Muscle of back (tissue), 11 donors: ENCODE data around the gene SOST. TPM values are rescaled to one million over a fixed set of nuclear protein-coding genes. Genes with fewer than 3 reads are reported as not detected.
A peak's percentile ranks its signal among the peaks of the same experiment; 100 is the strongest.

ENCODE experiments used
- DNase-seq, 3 donors: peaks; one replicate each; pipeline versions ENCODE4 v3.0.0 to v3.0.0-alpha.2; 2013
- polyA plus RNA-seq, 10 donors: library from polyadenylated mRNA; unstranded; fragments of 120-200 nt; gene quantifications; one replicate each; pipeline ENCODE4 v1.2.1, GENCODE V29; 2013; ENCODE audit not compliant: insufficient read length in 10 of 10

SOST gene
- polyA plus RNA-seq, 10 donors, result 0.86 TPM; not detected in 9

DNA sequence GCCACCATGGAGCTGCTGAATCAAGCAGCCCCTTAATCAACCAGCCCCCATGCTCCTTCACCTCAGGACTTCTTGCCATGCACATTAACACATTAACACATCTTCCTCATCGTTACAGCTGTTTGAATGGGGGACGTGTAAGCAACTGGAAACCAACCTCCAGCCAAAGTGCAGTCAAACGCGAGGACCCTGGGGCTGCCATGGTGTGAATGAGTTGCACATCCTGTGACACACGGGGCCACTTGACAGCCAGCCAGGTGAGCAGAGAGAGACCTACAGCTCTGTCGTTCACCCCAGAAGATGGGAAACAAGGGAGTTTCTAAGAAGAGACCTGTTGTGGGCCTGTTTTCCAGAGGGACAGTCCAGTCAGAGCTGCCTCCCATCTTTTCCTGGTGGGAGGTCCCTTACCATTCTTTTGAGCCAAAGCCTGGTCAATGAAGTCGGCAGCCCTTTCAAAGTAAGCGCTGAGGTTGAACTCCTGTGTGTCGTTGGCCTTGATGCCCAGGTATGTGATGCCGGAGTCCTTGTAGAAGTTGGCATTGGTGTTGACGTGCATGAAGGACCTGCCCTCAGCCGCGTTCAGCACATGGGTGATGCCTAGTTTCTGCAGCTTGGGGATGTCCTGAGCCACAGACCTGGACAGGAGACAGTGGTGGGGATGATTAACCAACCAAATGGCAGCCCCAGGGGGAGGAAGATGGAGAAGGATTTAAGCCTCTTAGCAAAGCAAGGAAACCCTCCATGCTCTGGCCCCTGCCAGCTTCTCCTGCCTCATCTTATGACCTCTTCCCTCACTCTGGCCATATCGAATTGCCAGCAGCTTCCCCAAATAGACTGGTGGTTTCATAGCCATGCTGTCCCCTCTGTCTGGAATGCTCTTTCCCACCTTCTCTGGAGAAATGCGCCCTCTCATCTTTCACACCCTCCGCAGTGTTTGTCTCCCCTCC is 16.0 kb upstream of the SOST start:
- no peak for DNase-seq

DNA sequence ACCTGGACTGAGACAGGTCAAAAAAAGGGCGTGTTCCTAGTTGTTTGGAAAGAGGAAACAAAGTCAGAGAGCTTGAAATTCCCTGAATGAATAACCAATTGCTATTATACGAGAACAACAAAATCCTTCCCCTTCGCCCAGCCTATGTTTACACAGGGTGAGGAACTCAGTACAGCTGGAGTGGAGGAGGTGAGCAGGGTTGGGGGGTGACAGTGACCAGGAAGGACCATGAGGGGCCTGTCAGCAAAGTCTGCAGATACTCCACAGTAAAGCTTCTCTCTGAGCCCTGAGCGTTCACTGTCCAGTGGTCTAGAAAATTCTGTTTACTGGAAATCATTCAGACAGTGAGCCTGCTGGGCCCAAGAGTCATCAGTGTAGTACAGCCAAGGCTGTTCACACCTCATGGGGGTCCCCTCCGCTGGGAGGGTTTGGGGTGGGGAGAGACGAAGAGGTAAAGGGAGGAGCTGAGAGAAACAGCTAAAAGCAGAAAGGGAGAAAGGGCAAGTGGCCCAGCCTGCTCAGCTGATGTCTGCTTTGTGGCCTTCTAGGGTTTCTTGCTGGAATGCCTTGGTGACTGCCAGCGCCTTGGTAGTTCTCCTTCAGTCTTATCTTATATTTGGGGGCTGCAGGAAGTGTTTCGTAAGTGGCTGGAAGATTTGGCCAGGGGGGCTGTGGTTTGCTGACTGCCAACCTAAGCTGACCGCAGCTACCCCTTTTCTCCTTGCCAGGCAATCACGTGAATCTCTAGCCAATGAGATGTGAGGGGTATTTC is 14.5 kb upstream of the SOST start:
- peak in 1 of 3 donors; percentile 22 for DNase-seq

DNA sequence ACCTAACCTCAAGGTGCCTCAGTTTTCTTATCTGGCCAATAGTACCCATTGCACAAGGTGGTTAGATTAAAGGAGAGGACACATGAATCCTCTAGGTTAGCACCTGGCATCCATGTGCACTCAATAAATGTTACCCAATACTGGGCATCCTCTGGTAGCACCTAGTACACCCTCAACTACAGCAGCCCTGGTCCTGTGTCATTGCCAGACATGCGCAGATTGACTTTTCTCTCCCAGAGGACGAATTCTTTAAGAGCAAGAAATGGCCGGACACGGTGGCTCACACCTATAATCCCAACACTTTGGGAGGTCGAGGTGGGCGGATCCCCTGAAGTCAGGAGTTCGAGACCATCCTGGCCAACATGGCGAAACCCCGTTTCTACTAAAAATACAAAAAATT is 12.9 kb upstream of the SOST start:
- no peak for DNase-seq

DNA sequence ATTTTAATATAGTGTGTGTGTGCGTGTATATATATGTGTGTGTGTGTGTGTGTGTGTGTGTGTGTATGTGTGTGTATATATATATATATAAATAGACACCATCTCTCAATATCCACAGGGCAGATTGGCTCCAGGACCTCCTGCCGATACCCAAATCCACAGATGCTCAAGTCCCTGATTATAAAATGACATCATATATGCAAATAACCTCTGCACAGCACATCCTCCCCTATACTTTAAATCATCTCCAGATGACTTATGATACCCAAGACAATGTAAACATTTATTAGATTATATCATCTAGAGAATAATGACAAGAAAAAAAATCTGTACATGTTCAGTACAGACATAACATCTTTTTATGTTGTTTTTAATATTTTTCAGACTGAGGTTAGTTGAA is 12.4 kb upstream of the SOST start:
- DNase-seq, result no peak

DNA sequence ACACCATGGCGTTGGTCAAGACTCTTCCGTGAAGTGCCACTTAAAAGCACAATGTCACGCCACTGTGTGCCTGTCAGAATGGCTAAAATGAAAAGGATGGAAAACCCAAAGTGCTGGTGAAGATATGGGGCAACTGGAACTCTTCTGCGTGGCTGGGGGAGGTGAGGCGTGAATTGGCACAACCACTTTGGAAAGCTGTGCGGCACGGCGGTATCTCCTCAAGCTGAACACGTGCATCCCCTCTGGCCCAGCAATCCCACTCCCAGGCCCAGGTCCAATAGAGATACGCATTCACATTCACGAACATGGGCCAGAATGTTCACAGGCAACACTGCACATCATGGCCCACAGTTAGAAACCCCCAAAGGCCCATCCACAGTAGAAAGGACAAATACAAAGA is 11.3 kb upstream of the SOST start:
- DNase-seq, result no peak

DNA sequence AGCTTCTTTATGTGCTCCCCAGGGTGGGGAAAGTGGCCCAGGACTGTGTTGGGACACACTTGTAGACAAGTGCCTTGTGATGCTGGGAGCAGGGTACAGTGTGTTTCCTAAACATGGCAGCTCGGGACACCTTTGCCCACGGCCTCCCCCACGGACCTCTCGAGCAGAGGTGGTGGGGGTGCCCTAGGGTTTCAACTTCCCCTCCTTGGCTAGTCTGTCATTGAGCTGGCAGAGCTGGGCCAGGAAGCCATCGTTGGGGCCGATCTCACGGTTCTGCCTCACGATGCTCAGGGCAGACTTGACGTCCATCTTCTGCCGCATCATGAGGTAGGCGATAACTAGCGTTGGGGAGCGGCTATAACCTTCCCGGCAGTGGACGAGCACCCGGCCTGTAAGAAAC is 10.8 kb upstream of the SOST start:
- no peak for DNase-seq

DNA sequence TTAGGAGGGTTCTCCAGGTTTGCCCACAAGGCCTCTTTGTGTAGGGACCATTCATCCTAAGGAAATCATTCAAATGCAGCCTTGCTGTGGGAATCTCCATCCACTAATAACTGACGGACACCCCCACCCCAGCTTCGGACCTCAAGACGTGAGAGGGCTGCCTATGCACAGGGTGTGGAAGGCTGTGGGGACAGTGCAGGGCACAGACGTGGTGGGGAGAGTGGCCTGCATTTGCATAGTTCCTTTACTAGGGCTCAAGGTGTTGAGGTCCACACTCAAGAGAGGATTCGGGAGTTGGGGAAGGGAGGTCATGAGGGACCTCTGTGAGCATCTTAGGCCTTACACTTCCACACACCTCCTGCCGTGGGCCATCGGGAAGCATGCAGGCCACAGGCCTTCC is 10.4 kb upstream of the SOST start:
- no peak for DNase-seq

DNA sequence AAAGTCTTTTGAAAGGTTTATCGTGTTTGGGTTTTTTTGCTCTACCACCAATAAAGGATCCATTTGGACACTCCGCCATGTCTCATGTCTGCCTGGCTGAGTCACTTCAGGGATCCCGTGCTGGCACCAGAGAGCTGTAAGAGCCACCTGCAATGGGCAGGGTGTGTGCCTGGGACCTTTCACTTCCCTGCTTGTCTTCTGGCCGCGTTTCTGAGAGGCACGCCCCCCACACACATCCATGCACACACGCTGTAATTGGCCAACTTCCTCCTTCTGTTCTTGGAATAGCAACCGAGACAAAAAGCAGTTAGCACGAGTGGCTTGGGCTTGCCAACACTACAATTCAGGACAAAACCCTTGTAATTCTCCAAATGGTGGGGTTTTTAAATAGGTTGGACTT is 9.8 kb upstream of the SOST start:
- peak in 2 of 3 donors; percentile 33 to 52 for DNase-seq

DNA sequence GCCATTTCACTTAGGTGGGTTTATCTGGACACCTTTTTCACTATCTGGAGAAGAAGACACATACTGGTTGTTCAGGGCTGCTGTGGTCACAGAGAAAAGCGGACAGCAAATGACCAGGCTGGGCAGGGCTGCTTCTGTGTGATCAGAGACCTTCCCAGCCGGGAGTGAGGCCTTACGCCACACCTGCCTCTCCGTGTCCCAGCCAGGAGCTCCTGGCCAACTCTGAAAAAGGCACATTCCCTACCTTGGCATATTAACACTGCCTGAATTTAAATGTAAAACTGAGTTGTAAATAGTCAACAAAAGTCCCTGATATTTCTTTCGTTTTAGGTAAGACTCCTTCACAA is 9.1 kb upstream of the SOST start:
- no peak for DNase-seq

DNA sequence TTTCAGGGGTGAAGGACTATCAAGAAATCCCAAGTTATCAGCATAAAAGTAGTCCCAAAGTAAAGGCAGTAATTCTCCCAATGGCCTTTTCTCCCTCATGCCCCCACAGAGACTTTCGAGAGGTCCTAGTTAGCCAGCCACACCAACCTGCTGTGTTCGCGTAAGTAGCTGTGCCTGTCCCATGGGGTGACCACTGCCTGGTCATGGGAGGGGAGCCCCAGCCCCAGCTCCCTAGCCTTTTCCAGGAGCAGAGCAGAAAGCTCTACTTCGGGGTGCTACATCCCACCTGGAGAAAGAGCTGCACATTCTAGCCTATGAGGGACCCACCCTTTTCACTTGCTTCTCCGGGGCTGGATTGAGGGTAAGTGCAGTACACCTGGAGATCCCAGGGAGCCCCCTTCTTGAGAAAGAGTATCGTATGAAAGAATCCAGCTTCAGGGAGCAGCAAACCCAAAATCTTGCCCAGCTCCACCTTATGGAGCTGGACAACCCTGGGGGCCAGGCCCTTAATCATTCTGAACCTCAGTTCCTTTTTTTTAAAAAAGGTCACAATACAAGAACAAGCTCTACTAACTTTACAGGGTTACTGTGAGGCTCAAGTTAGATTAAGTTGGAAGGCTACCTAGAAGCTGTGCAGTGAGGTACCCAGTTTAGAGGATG is 8.6 kb upstream of the SOST start:
- DNase-seq, result no peak

DNA sequence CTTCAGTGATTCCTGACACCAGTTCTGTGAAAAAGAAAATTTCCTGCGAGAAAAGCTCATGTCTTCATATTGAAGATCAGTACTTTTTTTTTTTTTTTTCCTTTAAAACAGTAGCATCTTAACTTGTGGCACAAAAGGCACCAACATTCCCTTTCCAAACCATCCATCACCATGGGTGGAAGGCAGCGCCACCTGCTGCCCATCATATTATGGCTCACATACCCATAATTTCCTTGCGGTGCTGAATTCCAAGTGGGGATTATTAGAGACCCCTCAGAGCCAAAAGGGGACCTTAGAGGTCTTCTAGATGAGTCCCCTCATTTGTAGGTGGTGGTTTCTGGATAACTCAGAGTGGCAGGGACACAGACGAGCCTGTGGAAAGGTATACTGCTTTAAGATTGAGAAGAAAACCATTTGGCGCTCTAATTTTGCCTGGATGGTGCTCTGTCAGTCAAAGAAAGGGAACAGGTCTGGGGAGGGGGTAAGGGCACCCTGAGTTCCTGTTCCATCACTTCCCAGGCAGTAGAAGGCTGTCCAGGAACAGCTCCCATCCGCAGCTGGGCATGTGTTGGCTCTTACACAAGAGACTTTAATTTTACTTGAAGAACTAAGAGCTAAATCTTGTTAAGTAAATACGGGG is 7.9 kb upstream of the SOST start:
- peak in 2 of 3 donors; percentile 38 to 59 for DNase-seq

DNA sequence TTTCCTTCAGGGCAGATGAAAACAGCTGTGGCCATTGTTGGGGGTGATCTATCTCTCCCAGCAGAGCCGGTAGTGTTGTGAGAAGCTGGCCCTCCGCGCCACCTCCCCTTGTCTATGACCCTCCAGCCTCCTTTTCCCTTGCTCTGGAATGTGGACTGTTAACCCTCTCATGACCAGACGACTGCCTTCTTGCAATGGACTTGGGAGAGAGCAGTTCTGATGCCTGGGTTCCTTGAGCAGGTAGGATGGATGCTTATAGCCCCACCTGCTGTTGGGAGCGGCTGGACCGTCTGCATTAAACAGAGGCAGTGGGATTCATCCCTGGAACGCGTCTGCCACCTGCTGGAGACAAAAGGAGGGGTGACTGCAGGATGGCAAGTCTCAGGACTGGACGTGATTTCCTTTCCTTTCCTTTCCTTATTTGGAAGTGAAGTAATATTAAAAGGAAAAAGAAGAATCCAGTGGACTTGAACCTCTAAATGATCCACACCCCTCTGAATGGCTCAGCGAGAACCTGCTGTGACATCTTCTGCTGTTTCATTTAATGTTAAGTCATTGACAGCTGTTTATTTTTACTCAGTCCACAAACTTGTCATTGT is 1.8 kb upstream of the SOST start:
- peak; percentile 88 to 94 (median 91) for DNase-seq

DNA sequence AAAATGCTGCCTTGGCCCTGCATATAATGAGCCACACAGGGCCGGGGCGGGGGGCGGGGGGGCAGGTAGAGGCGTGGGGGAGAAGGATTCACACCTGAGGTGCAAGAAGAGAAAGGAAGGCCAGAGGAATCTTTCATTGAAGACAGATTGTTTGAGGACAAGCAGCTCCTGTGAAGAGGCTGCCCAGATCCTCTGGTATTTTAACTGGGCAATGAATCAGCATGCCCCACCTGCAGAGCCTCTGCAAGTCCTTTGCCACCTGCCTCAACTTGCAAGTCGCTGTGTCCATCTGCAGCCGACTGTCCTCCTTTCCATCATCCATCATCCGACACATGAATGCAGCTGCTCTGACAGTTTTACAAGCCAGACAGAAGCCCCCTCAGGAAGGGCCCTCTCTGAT is 1.2 kb upstream of the SOST start:
- no peak for DNase-seq

DNA sequence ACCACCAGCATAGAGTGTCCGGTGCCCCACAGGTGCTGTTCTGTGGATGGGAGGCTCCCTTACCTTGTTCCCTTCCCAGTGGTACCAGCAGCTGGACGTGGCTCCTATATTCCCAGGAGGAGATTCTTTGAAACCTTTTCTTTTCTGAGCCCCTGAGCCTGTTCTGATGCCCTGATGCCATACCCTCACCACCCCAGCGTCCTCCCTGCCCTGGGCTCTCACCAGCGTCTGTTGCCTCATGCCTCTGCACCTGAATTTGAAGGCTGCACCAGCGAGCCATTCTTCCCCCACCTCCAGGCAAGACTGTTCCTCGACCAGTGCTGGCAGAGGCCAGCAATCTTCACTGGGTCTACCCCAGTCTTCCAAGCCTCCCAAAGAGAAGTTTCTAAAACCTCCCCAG is 505 bp downstream of the SOST start:
- no peak for DNase-seq

DNA sequence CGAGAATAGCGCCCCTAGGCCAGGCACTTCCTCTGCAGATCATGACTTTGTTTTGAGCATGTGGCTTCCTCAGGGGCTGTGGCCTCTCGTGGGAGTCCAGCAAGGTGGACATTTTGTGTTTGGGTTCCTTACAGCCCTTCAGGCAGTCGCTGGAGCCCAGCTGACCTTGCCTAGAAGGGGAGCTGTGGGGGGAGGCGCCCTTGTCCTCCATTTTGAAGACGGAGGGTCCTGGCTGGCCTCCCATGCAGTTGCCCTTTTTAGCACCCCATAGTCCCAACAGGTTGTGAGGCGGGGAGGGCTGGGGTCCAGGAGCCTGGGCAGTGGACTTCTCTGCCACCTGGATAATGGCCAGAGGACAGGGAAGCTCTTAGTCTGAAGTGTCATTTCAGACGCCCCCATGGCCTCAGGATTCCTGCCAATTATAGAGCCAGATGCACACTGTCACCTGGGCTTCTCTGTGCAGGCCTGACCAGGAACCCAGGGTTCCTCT is 1.4 kb downstream of the SOST start:
- DNase-seq, result no peak

DNA sequence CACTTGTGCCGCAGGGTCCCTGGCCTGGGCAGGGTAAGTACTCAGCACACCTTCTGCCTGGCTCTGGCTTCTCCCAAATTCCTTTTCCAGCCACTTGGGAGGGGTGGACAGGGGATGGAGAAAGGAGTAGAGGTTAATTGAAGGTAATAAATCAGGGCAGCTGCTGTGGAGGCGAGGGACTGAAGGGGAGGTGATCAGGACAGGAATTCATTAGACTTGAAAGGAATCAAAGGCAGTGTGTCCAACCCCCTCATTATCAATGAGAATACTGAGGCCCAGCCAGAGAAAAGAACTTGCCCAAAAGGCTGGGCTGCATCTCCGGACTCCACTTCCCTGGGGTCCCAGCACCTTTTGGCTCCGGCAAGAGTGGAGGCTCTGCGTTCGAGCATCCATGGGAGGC is 2.4 kb downstream of the SOST start:
- DNase-seq, result no peak

DNA sequence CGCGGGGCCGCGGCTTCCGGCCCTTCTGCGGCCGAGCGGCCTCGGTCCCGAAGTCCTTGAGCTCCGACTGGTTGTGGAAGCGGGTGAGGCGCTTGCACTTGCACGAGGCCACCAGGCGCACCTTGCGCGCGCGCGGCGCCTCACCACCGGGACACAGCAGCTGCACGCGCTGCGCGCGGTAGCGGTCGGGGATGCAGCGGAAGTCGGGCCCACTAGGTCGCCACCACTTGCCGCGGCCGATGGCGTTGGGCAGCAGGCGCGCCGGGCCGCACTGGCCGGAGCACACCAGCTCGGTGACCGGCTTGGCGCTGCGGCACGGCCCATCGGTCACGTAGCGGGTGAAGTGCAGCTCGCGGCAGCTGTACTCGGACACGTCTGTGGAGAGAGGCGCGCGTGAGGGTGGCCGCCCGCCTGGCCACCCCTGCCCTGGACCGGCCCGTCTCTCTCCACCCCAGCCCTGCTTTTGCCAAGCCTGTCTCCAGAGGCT is 3.2 kb downstream of the SOST start:
- DNase-seq, result peak in 2 of 3 donors; percentile 25 to 66

DNA sequence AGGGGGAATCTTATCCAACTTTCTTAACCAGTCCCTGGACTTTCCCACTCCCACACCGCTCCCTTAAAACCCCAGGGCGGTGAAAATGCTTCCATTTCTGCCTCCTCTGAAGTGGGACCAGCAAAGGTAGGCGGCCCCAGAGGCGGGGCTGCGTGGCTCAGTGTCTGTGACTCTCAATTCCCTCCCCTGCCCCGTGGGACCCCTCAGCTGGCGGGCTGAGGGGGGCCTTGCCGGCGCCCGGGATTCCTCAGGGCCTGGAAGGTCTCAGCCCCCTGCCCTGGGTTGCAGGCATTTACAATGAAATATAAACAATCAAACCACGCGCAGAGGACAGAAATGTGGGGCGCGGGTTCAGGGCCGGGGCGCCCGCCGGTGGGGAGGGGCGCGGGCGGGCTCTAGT is 3.6 kb downstream of the SOST start:
- DNase-seq, result no peak

DNA sequence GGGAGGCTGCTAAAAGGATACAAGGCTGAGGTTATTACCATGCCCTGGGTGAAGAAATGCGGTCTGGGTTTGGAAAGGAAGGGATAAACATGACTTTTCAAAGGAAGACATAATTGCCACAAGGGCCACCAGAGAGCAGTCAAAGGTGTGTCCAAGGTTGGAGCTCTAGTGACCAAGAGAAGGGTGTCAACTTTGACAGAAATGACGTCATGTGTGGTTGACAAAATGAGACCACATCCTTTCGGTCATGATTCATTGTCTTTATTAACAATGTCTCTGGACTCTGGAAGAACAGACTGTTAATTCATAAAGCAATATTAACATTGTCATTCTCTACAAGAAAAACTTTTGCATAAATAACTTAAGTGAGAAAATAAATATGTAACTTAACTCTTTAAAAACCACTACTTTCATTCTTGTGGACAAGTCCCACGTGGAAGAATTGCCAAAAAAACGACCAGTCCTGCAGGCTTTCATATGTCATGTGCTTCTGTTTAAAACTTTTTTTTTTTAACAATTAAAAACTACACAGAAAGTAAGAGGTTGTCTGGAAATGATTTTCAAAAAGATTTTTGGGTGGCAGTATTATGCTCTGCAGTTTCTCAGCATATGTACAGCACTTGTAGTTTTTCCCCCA is 5.0 kb downstream of the SOST start:
- no peak for DNase-seq

DNA sequence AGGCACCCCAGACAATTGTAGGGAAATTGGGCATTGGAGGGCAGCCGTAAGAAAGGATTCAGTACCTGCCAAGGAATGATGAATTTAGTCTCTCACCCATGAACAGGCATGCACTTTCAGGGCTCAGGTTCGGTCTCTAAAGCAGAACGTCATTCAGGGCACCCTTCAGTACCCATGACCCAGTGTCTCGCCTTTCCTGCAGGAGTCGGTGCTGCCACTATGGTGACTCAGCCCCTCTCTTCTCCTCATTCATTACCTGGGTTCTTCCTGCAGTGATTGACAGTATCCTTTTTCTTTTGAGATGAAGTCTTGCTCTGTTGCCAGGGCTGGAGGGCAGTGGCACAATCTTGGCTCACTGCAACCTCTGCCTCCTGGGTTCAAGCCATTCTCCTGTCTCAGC is 8.4 kb downstream of the SOST start:
- no peak for DNase-seq

DNA sequence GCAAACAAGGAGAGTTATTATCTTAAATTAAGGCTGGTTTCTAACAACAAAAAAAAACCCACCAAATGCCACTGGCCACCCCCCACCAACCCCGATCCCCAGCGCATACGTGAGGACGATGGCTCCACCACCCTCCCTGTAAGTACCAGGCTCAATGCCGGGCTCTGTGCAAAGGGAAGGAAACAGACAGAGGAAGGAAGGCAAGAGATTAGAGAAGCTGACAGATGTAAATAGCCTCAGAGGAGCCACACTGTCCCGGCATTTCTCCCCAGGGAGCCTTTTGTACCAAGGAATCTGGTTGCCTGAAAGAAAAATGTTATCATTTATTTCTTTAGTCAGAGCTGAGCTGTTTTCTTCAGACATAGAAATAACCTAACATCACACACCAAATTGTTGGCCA is 13.1 kb downstream of the SOST start:
- DNase-seq, result no peak
